ENCODE measurements around the gene ATF3.

Gene ATF3

DNA sequence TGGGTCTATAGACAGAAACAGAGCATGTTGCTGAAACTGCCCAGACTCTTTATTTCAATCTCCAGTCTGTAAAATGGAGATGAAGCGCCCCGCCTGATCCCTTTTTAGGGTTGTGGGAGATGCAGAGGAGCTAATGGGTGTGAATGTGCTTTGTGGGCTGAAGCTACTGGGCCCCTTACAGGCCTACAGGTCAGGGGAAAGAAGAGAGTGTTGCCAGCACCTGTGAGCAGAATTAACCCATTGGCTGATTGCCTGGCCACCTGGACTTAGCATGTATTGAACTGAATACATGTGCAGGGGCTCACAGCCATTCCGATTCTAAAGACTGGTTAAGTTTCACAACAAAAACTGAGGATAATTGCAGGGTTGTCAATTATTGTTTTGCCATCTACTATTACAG is 13.9 kb upstream of the ATF3 start (continued):
- TF ChIP-seq ZFP3 (CRISPR knock-in tag; IDR thresholded peaks at IDR 0.05) = no peak

- TF ChIP-seq CSDC2 (CRISPR knock-in tag; IDR thresholded peaks at IDR 0.05) (0 out of 2 replicates have a peak, but pooled peaks have one; percentile 9), ISL1 (CRISPR knock-in tag; IDR thresholded peaks at IDR 0.05) (no peak)
Measured at GRCh38 chr1:212595229-212595628, 13.3 kb upstream of the ATF3 start.

GRCh38 chr1:212595787-212596714 is 12.5 kb upstream of the ATF3 start:
- TF ChIP-seq TCF4 (CRISPR knock-in tag; IDR thresholded peaks at IDR 0.05; ENCODE audit: borderline replicate concordance) (no peak), ISL1 (CRISPR knock-in tag; IDR thresholded peaks at IDR 0.05) (peak; percentile 62), TOX (CRISPR knock-in tag; IDR thresholded peaks at IDR 0.05; ENCODE audit: borderline replicate concordance) (peak; percentile 10; the same call in 1 of the 2 replicates), RARB (CRISPR knock-in tag; IDR thresholded peaks at IDR 0.05) (0 out of 2 replicates have a peak, but pooled peaks have one; percentile 27)
- TF ChIP-seq, protein P1, sequence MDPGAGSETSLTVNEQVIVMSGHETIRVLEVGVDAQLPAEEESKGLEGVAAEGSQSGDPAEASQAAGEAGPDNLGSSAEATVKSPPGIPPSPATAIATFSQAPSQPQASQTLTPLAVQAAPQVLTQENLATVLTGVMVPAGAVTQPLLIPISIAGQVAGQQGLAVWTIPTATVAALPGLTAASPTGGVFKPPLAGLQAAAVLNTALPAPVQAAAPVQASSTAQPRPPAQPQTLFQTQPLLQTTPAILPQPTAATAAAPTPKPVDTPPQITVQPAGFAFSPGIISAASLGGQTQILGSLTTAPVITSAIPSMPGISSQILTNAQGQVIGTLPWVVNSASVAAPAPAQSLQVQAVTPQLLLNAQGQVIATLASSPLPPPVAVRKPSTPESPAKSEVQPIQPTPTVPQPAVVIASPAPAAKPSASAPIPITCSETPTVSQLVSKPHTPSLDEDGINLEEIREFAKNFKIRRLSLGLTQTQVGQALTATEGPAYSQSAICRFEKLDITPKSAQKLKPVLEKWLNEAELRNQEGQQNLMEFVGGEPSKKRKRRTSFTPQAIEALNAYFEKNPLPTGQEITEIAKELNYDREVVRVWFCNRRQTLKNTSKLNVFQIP (CRISPR knock-in tag; IDR thresholded peaks at IDR 0.05; ENCODE audit: borderline replicate concordance, low read depth) = peak; percentile 75; the same call in 1 of the 2 replicates
- TF ChIP-seq, protein P2, sequence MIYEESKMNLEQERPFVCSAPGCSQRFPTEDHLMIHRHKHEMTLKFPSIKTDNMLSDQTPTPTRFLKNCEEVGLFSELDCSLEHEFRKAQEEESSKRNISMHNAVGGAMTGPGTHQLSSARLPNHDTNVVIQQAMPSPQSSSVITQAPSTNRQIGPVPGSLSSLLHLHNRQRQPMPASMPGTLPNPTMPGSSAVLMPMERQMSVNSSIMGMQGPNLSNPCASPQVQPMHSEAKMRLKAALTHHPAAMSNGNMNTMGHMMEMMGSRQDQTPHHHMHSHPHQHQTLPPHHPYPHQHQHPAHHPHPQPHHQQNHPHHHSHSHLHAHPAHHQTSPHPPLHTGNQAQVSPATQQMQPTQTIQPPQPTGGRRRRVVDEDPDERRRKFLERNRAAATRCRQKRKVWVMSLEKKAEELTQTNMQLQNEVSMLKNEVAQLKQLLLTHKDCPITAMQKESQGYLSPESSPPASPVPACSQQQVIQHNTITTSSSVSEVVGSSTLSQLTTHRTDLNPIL (CRISPR knock-in tag; IDR thresholded peaks at IDR 0.05; ENCODE audit: low read depth) = no peak
- ATAC-seq = peak; percentile 87

More at GRCh38 chr1:212595229-212595628, 13.3 kb upstream of the ATF3 start:
- ATAC-seq = no peak

GRCh38 chr1:212596798-212597197 is 11.8 kb upstream of the ATF3 start:
- no peak for TF ChIP-seq GLIS3 (CRISPR knock-in tag; IDR thresholded peaks at IDR 0.05)
- TF ChIP-seq RARB (CRISPR knock-in tag; IDR thresholded peaks at IDR 0.05) = 0 out of 2 replicates have a peak, but pooled peaks have one; percentile 1
- no peak for TF ChIP-seq BACH2 (CRISPR knock-in tag; IDR thresholded peaks at IDR 0.05; ENCODE audit: borderline replicate concordance)
- no peak for TF ChIP-seq ZNF70 (CRISPR knock-in tag; IDR thresholded peaks at IDR 0.05)
- peak; percentile 55; the same call in 1 of the 2 replicates for TF ChIP-seq OSR1 (CRISPR knock-in tag; IDR thresholded peaks at IDR 0.05)
- no peak for ATAC-seq

- ATAC-seq = no peak
- no peak for TF ChIP-seq ZNF8 (CRISPR knock-in tag; IDR thresholded peaks at IDR 0.05)
- TF ChIP-seq RARB (CRISPR knock-in tag; IDR thresholded peaks at IDR 0.05) = no peak
- no peak for TF ChIP-seq TCF4 (CRISPR knock-in tag; IDR thresholded peaks at IDR 0.05; ENCODE audit: borderline replicate concordance)
- no peak for TF ChIP-seq TSHZ2 (CRISPR knock-in tag; IDR thresholded peaks at IDR 0.05)
- TF ChIP-seq ZFP30 (CRISPR knock-in tag; IDR thresholded peaks at IDR 0.05) = no peak
- TF ChIP-seq ZNF70 (CRISPR knock-in tag; IDR thresholded peaks at IDR 0.05) = no peak
- no peak for TF ChIP-seq BACH2 (CRISPR knock-in tag; IDR thresholded peaks at IDR 0.05; ENCODE audit: borderline replicate concordance)
- no peak for TF ChIP-seq ZFP3 (CRISPR knock-in tag; IDR thresholded peaks at IDR 0.05)
- TF ChIP-seq SNAI2 (CRISPR knock-in tag; IDR thresholded peaks at IDR 0.05) = no peak
- TF ChIP-seq CSDC2 (CRISPR knock-in tag; IDR thresholded peaks at IDR 0.05) = no peak
- no peak for TF ChIP-seq ISL1 (CRISPR knock-in tag; IDR thresholded peaks at IDR 0.05)
- TF ChIP-seq PPARA (CRISPR knock-in tag; IDR thresholded peaks at IDR 0.05; ENCODE audit: borderline replicate concordance) = no peak
- no peak for TF ChIP-seq OSR1 (CRISPR knock-in tag; IDR thresholded peaks at IDR 0.05)
- no peak for TF ChIP-seq ESRRG (CRISPR knock-in tag; IDR thresholded peaks at IDR 0.05)
- no peak for TF ChIP-seq PATZ1 (CRISPR knock-in tag; IDR thresholded peaks at IDR 0.05; ENCODE audit: borderline replicate concordance)
- no peak for TF ChIP-seq TOX (CRISPR knock-in tag; IDR thresholded peaks at IDR 0.05; ENCODE audit: borderline replicate concordance)
- no peak for TF ChIP-seq ZC3H10 (CRISPR knock-in tag; IDR thresholded peaks at IDR 0.05)
- TF ChIP-seq CSRNP3 (CRISPR knock-in tag; IDR thresholded peaks at IDR 0.05) = no peak
Measured at GRCh38 chr1:212597487-212597886, 11.1 kb upstream of the ATF3 start.

Data from SK-N-SH treated with all-trans-retinoic acid at 6 μM for 48 hours (cell line).